ENCODE results near the gene KRT35. TPM values are rescaled to one million over a fixed set of nuclear protein-coding genes. Genes with fewer than 3 reads are reported as not detected.
A peak's percentile ranks its signal among the peaks of the same experiment; 100 is the strongest.

The KRT35 gene
- total and polyA plus RNA-seq, 2 of the 13 experiments (the other 11 are each of a cell fraction or from before 2014, with no cell fraction given), result not detected

- no peak for TF ChIP-seq ZNF704 (CRISPR knock-in tag; IDR thresholded peaks at IDR 0.05; ENCODE audit: borderline replicate concordance)
- no peak for TF ChIP-seq ZBTB34 (CRISPR knock-in tag; IDR thresholded peaks at IDR 0.05)
- TF ChIP-seq ZNF335 (CRISPR knock-in tag; IDR thresholded peaks at IDR 0.05), result peak; percentile 9; the same call in 1 of the 2 replicates
- TF ChIP-seq HOMEZ (CRISPR knock-in tag; IDR thresholded peaks at IDR 0.05; ENCODE audit: low read depth), result no peak
- 0 out of 2 replicates have a peak, but pooled peaks have one; percentile 12 for TF ChIP-seq ELF3 (CRISPR knock-in tag; IDR thresholded peaks at IDR 0.05)
- 0 out of 2 replicates have a peak, but pooled peaks have one; percentile 85 for TF ChIP-seq ZIK1 (CRISPR knock-in tag; IDR thresholded peaks at IDR 0.05; ENCODE audit: borderline replicate concordance, low read depth)
- no peak for TF ChIP-seq ZNF703 (CRISPR knock-in tag; IDR thresholded peaks at IDR 0.05; ENCODE audit: borderline replicate concordance)
- peak; percentile 23; the same call in 1 of the 2 replicates for TF ChIP-seq NFAT5 (CRISPR knock-in tag; IDR thresholded peaks at IDR 0.05)
- no peak for TF ChIP-seq ZNF878 (CRISPR knock-in tag; IDR thresholded peaks at IDR 0.05)
- TF ChIP-seq KMT2B (CRISPR knock-in tag; IDR thresholded peaks at IDR 0.05), result 0 out of 2 replicates have a peak, but pooled peaks have one; percentile 43
- TF ChIP-seq ATF7-NPFF (CRISPR knock-in tag; IDR thresholded peaks at IDR 0.05; ENCODE audit: low read depth), result no peak
- no peak for TF ChIP-seq ZNF331 (CRISPR knock-in tag; IDR thresholded peaks at IDR 0.05)
- TF ChIP-seq TBX2 (CRISPR knock-in tag; IDR thresholded peaks at IDR 0.05; ENCODE audit: borderline replicate concordance), result peak; percentile 81; the same call in 1 of the 2 replicates
- peak; percentile 29 for TF ChIP-seq SRSF1 (optimal IDR thresholded peaks at IDR 0.05; ENCODE audit: low read depth, low read length)
- 0 out of 2 replicates have a peak, but pooled peaks have one; percentile 16 for TF ChIP-seq DR1 (CRISPR knock-in tag; IDR thresholded peaks at IDR 0.05)
These were observed 46.4 kb upstream of the KRT35 start (continued) for GRCh38 chr17:41527063-41528023.
